Lower leg skin (tissue), 3 donors: ENCODE measurements around the gene SLC22A3.

ENCODE experiments used
- POLR2A ChIP-seq, 2 donors: fragments of 450-650 bp; IDR thresholded peaks; one replicate each; pipeline ENCODE4 v1.6.1; 2016 to 2017; ENCODE audit warnings: antibody characterized with exemption in 2 of 2, mild to moderate bottlenecking in 1 of 2, moderate library complexity in 1 of 2
- TF ChIP-seq, protein P1 (sequence below), 3 donors: fragments of 450-650 bp; IDR thresholded peaks; one replicate each; pipeline ENCODE4 v1.5.1; 2016; ENCODE audit warnings: antibody characterized with exemption in 3 of 3, mild to moderate bottlenecking in 3 of 3, moderate library complexity in 2 of 3

DNA sequence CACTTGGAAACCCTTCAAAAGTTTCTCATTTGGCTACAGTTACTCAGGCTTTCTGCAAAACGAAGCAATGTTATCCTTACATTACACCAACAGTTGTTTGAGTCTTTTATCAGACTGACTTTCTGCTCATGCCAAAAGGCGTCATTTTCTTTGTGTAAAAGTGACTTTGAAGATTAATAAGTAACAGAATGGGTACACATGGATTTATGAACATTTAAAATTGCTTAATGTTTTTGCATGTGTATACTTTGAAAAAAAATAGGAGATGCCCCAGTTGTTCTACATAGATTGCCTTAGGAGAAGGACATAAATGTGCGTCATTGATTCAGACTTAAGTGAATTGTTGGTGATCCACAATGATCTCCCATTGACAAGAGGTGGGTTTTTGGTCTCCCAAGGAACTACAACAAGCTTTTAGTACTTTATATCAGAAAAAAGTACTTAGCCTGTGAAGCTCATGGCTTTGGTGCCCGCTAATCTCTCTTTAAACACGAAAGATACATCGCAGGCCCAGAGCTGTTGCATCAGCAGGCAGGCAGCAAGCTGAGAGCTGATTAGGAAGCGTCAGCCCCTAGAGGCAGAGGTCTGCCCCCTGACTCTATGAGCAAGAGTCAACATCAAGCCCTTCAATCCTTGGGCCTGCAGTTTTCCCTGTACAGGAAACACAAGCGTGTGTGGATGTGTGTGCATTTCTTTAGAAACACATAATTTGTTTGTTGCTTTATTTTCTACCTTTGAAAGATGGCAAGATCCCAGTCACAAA lies 45.9 kb downstream of the SLC22A3 start:
- TF ChIP-seq, protein P1, sequence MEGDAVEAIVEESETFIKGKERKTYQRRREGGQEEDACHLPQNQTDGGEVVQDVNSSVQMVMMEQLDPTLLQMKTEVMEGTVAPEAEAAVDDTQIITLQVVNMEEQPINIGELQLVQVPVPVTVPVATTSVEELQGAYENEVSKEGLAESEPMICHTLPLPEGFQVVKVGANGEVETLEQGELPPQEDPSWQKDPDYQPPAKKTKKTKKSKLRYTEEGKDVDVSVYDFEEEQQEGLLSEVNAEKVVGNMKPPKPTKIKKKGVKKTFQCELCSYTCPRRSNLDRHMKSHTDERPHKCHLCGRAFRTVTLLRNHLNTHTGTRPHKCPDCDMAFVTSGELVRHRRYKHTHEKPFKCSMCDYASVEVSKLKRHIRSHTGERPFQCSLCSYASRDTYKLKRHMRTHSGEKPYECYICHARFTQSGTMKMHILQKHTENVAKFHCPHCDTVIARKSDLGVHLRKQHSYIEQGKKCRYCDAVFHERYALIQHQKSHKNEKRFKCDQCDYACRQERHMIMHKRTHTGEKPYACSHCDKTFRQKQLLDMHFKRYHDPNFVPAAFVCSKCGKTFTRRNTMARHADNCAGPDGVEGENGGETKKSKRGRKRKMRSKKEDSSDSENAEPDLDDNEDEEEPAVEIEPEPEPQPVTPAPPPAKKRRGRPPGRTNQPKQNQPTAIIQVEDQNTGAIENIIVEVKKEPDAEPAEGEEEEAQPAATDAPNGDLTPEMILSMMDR (IDR thresholded peaks at IDR 0.05): no peak
- no peak for TF ChIP-seq POLR2A (IDR thresholded peaks at IDR 0.05)
